GM18870 (cell line): ENCODE data around the gene PDE1C.

Source experiments
- ATAC-seq: cut with Tn5 transposase; IDR thresholded peaks from one replicate; pipeline ENCODE4 v1.9.1; 2021; ENCODE audit warnings: moderate library complexity; ENCODE audit not compliant: unreplicated experiment

PDE1C gene

GRCh38 chr7:31720366-31720765 lies 349.8 kb downstream of the PDE1C start:
- ATAC-seq: no peak

DNA sequence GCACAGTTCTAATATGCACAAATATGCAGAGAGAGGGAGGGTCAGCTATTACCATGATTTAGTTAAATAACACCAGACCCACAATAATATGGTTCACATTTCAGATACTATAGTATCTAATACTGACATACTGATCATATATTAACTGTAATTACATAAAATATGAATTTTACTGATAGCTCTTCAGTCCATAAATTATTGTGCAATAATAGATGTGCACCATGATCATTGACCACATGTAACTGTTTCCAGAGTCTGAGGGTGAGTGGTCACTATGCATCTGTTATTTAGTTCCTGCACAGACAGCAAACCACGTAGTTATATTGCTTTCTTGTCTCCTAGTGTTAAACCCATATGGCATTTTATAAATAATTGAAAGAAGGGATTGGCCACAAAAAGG lies 353.9 kb downstream of the PDE1C start:
- no peak for ATAC-seq

DNA sequence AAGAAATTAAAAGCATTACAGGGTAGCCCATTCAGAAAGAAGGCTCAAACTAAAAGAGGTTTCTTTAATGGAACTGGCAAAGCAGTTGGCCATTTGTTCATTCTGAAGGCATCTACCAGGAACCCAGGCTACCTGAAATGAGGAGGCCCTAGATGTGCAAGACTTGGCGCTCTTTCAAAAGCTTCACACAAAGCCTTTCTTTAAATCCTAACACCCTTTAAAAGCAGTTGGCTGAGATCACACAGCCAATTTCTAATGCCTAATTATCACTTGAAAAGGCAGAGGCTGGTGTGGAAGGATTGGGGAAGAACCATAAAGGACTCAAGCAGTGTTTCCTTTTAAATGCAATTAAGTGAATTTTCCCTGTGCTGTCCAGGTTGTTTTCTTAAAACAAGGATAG lies 360.0 kb downstream of the PDE1C start:
- no peak for ATAC-seq

DNA sequence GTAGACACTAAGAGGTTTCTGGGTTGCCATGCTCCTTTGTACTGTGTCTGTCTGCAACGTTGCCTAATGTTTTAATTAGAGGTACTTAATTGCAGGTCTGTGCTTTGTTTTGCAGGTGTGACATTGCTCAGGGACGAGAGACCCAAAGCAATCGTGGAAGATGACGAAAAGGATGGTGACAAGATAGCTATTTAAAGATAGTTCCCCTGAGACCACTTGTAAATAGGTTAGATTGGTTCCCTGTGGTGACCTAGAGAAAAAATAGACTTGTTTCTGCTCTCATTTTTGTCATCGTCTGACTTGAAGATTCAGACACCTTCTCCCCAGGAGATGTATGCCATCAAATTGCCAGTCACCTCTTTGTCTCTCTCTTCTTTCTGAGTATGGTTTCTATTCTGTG lies 363.1 kb downstream of the PDE1C start:
- ATAC-seq: no peak

GRCh38 chr7:31705377-31705776 lies 364.8 kb downstream of the PDE1C start:
- ATAC-seq: no peak

DNA sequence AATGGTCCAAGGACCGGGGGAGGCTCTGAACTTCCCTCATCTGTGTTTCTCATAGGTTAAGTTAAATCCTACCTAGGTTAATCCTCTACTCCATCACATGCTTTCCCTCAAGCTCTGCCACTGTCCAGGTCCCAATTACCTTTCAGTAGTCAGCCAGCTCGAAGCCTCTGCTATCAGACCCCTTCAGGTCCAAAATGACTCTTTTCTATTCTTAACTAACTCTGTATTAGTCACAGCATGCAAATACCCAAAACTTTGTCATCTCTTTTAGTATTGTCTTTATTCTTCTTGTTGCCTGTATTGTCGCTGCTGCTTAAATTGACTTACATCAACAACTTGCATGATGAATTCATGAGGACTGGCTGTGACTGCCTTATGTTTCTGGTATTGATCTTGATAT lies 367.9 kb downstream of the PDE1C start:
- ATAC-seq: no peak
